Epidermal melanocyte (primary cell): ENCODE measurements around the gene LAGE3.

ENCODE experiments used
- DNase-seq: peaks from one replicate; pipeline ENCODE4 v3.0.0; 2011; ENCODE audit warnings: low spot score; ENCODE audit not compliant: insufficient read length

The LAGE3 gene

DNA sequence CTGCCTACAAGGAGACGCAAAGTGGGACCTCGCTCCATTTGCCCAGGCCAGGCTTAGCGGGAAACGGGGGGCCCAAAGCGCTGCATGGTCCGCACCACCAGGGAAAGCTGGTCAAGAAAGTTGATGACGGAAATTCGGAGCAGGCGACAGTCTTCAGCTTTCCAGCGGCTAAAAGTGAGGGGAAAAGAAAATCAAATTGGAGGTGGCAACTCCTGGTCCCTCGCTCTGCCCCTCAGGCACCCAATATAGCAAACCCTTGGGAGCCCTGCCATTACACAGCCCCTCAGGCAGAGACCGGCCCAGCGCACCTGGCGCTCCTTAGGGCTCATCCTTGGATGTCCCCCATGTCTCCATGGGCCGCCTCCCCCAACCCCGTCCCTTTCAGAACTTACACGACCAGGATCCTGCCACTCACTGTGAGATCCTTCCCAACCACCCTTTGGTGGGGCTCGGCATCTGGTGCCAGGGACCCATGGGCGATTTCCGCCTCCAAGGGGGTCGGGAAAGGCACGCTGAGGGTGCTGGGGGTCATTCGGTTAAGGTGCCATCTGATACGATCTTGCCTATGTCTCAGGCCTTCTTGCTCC is 1.1 kb downstream of the LAGE3 start:
- no peak for DNase-seq

DNA sequence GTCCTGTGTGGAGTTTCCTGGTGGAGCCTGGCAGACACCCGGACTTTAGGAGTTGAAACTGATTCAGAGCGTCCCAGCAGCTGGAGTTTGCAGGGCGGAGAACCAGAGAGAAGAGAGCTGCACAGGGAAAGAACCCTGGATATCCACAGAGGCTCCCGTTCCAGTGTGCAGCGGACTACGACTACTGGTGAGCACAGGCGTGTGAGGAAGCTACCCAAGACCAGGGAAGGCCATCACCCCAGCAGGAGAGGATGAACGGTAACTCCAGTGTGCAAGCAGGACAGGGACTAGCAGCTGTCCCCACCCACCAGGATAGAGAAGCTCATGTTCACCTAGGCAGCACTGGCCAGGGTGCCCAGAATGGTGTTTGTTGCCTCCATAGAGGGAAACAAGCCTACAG is 2.3 kb downstream of the LAGE3 start:
- no peak for DNase-seq

DNA sequence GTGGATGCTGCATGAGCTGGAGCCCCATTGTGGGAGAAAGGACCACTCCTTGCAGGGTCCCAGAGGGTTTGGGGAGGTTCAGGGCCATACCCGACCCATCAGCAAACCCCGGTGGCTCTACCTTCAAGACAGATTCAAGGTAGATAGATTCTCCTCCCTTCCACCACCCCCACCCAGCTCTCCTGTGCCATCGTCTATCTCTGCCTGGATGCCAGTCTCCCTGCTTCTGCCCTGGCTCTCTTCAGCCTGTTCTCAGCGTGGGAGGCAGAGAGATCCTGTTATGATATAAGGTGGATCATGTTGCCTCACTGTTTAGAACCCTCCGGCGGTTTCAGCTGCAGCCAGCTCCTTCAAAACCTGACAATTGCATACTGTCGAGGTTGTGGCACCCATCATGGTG is 5.4 kb downstream of the LAGE3 start:
- DNase-seq, result no peak

DNA sequence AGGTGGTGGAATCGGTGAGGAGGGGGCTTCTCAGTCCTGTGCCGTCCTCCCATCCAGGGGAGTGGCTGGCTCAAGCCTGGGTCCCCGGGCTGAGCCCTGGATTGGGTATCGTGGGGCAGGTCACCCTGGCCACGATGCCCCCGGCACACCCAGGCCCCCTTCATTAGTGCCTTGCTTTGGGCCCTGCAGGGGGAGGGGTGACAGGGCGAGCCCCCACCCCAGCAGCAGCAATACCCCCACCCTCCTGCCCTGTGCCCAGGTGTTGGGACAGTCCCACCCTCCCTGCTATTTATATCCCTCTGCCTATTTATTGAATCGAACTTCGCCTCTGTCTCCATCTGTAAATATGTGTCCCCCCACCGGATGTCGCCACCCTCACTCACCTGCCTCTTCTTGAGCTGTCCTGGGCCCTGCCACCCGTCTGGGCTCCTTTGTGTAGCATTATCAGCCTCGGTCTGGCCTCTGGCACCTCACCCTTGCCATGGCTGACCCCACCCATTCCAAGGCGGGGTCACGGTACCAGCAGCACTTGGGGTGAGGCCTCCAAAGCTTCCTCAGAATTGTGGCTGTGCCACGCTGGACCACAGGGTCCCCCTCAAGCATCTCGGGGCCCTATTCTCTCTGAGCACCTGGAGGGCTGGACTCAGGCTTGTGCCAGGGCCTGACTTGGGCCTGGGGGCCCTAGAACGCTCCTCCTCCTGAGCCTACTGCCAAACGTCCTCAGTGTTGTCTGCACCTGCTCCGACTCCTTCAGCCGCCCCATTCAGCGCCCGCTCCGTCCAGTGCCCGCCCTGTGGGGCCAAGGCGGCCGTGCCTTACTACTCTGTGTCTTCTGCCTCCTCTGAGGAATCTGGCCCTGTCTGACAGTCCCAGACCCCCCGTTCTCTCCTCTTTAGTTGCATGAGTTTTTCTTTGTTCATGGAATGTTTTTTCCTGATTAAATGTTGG is 6.1 kb downstream of the LAGE3 start:
- DNase-seq, result no peak

DNA sequence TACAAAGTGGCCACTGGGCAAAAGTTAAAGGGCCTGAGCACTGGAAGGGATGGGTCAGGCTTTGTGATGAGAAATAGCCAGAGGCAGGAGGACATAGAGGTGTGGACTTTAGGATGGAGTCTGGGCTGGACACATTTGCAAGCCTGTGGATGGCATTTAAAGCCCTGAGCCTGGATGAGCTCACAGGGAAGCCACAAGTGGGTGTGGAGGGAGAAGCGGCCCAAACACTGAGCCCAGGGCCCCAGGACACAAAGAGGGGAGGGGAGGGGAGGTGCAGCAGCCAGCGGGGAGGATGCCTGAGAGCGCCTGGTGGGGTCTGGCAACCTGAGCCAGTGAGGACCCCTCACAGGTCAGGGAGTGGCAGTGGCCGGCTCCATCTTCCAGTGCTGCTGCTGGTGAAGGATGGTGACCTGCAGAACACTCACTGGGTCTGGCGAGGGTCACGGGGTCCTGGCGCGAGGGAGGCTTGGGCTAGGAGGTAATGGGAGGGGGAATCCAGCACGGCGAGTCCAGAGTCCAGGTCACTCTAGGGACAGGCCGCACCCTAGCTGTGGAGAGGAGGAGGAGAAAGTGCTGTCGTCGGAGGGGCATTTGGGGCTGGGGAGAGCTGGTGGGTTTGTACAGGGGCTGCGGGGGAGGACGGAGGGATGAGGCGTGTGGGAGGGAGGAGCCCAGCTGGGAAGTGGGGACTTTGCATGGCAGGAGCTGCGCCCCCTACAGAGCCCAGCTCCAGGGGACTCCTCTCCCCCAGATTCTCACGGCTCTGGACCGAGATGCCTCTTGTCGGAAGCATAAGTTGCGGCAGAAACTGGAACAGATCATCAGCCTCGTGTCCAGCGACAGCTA is 7.0 kb downstream of the LAGE3 start:
- DNase-seq, result no peak

DNA sequence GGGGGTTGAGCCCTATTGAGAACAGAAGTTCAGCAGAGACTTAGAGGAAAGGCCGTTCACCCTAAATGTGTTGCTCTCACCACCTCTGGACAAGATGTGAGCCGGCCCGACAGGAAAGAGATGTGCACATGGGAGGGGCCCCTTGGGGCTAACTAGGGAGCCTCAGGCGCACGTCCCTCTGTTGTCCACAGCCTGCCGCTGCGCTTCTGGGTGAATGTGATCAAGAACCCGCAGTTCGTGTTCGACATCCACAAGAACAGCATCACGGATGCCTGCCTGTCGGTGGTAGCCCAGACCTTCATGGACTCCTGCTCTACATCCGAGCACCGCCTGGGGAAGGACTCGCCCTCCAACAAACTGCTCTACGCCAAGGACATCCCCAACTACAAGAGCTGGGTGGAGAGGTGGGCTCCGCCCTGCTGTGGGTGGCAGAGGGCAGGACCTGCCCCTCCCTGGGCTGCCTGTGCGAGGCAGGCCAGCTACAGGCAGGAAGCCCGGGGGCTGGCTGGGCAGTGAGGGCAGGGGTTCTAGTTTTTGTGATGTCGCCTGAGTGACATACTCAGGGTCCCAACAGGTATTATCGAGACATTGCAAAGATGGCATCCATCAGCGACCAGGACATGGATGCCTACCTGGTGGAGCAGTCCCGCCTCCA is 8.0 kb downstream of the LAGE3 start:
- DNase-seq, result no peak

DNA sequence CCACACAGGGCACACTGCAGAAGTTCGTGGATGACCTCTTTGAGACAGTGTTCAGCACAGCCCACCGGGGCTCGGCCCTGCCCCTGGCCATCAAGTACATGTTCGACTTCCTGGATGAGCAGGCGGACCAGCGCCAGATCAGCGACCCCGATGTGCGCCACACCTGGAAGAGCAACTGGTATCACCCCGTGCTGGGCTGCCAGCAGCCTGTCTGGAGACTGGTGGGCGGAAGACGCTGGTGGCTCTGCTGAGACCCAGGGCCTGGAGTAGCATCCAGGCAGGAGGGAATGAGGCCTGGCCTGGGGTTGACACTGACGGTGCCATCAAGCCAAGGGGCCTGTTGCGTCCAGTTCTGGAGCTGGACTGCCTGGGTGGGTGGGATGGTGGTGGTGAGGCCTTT is 8.6 kb downstream of the LAGE3 start:
- no peak for DNase-seq

DNA sequence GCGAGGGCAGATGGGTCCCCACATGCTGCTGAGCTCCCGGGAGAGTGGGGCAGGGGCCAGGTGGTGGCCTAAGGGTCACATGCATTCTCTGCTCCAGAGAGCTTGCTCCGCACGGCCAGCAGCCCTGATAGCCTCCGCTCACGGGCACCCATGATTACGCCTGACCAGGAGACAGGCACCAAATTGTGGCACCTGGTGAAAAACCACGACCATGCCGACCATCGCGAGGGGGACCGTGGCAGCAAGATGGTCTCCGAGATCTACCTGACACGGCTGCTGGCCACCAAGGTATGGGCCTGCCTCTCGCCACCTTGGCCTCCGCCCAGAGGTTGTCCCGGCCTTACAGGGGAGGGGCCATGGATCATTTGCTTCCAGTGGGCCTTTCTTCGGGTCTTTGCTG is 9.2 kb downstream of the LAGE3 start:
- no peak for DNase-seq

DNA sequence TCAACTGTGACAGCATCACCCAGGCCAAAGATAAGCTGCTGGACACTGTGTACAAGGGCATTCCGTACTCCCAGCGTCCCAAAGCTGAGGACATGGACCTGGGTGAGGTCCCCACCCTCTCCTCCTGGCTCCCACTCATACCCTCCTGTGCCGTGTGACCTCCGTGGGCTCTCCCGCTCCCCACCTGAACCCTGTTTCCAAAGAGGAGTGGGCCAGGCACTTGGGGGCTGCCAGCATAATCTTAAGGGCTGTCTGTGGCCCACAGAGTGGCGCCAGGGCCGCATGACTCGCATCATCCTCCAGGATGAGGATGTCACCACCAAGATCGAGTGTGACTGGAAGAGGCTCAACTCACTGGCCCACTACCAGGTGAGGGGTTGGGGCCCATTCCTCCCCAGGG is 10.0 kb downstream of the LAGE3 start:
- no peak for DNase-seq

DNA sequence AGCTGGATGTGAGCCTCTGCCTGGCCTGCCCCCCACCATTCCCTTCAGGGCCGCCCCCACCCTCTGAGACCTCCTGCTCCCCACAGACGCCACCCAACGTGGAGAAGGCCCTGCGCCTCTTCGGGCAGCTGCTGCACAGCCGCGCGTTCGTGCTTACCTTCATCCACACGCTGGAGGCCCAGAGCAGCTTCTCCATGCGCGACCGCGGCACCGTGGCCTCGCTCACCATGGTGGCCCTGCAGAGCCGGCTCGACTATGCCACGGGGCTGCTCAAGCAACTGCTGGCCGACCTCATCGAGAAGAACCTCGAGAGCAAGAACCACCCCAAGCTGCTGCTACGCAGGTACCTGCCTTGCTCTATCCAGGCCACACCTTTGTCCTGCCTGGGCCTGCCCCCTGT is 10.9 kb downstream of the LAGE3 start:
- DNase-seq, result no peak

DNA sequence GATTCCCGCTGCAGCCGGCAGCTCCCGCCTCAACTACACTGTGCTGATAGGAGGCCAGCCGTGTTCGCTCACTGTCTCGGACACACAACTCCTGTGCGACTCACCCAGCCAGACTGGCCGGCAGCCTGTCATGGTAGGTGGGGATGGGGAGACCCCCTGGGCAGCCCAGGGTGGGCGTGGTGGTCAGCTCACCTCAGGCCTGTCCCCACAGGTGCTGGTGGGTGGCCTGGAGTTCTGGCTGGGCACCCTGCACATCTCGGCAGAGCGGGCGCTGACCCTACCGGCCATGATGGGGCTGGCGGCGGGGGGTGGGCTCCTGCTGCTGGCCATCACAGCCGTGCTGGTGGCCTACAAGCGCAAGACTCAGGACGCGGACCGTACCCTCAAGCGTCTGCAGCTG is 11.5 kb downstream of the LAGE3 start:
- DNase-seq, result no peak

DNA sequence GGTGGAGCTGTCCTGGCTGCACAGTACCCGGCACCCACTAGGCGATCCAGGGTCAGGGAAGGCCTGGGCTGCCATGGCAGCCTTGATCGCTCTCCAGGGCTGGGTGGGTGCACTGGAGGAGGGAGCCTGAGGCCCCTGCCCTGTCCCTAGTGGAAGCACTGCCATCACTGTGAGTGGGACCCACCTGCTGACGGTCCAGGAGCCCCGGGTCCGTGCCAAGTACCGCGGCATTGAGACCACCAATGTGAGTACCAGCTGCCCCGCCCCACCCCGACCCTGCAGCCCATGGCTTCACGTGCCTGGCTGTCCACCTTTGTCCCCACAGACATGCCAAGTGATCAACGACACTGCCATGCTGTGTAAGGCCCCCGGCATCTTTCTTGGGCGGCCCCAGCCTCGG is 12.2 kb downstream of the LAGE3 start:
- no peak for DNase-seq

DNA sequence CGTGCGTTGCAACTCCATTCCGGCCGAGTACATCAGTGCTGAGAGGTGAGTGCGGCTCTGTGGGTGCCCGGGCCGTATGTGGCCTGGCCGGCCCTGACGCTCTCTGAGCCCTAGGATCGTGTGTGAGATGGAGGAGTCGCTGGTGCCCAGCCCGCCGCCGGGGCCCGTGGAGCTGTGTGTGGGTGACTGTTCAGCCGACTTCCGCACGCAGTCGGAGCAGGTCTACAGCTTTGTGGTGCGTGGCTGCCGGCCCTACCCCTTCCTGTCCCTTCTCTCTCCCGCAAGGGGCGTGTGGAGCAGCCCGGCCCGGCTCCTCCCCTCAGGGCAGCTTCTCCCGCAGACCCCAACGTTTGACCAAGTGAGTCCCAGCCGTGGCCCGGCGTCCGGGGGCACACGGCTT is 13.0 kb downstream of the LAGE3 start:
- DNase-seq, result no peak

DNA sequence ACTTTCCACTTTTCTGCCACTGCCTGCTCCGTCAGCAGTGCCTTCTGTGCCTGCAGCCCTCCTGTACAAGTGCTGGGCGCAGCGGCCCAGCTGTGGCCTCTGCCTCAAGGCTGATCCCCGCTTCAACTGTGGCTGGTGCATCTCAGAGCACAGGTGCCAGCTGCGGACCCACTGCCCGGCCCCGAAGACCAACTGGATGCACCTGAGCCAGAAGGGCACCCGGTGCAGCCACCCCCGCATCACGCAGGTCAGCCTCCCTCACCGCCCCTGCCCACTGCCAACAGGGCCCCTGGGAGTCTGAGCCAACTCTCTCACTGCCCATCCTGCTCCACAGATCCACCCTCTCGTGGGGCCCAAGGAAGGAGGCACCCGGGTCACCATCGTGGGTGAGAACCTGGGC is 13.5 kb downstream of the LAGE3 start:
- no peak for DNase-seq

DNA sequence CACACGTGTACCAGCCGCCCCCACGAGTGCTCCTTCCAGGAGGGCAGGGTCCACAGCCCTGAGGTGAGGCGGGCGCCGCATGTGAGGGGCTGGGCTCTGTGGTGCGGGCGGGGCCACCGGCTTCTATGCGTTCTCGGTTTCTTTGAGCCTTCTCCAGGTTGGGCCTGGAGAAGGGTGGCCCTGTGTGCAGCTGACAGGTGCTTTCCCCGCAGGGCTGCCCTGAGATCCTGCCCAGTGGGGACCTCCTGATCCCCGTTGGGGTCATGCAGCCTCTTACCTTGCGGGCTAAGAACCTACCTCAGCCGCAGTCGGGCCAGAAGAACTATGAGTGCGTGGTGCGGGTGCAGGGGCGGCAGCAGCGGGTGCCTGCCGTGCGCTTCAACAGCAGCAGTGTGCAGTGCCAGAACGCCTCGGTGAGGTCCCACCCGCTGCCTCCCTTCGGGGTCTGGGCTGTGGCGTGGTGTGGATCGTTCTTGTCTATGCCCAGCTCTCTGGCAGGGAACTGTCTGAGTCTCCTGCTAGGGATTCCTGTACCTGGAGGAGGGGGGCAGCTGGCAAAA is 14.2 kb downstream of the LAGE3 start:
- DNase-seq, result no peak

DNA sequence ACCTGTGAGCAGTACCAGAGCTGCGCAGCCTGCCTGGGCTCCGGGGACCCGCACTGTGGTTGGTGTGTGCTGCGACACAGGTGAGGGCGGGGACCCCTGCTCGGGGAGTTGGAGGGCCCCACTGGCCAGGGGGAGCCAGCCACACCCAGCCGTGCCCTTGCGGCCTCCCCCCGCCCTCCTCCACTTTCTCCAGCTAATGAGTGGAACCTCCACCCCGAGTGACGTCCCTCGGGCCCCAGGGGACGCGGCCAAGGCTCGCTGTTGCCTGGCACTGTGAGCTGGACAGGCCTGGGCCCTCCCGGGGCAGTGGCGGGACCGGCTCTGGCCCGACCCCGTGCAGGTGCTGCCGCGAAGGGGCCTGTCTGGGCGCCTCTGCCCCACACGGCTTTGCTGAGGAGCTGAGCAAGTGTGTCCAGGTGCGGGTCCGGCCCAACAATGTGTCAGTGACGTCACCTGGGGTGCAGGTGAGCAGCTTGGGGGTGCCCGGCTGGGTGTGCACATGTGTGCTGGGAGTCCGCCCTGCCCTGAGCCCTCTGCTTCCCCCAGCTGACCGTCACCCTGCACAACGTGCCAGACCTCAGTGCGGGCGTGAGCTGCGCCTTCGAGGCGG is 15.4 kb downstream of the LAGE3 start:
- no peak for DNase-seq

DNA sequence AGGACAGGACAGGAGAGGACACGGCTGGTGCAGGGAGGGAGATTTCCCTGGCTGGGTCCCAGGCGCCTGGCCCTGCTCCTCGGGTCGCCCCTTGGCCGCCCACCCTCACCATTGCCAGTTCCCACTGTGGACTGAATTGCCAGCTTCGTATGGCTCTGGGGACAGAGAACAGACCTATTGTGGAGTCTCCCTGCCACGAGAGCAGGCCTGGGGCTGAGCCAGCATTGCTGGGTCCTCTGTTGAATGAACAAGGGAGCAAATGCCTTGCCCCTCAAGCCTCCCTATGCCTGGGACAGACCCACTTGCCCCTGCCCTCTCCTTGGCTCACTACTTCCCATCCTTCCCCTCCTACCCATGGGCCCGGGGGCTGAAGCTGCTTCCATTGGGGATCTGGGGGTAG is 16.7 kb downstream of the LAGE3 start:
- DNase-seq, result no peak

DNA sequence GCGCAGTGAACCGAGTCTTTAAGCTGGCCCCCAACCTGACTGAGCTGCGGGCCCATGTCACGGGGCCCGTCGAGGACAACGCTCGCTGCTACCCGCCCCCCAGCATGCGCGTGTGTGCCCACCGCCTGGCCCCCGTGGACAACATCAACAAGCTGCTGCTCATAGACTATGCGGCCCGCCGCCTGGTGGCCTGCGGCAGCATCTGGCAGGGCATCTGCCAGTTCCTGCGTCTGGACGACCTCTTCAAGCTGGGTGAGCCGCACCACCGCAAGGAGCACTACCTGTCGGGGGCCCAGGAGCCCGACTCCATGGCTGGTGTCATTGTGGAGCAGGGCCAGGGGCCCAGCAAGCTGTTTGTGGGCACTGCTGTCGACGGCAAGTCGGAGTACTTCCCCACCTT is 18.8 kb downstream of the LAGE3 start:
- no peak for DNase-seq

DNA sequence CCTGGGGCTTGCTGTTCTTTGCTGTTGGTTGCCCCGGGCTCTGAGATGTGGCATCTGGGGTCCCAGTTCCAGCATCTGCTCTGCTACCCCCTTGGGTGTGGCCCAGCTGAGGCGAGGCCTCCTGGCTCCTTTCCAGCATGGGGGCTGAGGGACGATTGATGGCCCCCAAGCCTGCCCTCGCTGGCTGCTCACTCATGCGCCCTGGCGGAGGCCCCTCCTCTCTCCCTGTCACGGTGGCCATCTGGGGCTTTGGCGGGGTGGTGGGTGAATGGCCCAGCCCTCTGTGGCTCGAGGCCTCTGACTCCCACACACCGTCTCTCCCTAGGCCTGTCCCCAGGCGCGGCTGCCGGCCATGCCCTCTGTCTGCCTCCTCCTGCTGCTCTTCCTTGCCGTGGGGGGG is 19.2 kb downstream of the LAGE3 start:
- DNase-seq, result no peak

DNA sequence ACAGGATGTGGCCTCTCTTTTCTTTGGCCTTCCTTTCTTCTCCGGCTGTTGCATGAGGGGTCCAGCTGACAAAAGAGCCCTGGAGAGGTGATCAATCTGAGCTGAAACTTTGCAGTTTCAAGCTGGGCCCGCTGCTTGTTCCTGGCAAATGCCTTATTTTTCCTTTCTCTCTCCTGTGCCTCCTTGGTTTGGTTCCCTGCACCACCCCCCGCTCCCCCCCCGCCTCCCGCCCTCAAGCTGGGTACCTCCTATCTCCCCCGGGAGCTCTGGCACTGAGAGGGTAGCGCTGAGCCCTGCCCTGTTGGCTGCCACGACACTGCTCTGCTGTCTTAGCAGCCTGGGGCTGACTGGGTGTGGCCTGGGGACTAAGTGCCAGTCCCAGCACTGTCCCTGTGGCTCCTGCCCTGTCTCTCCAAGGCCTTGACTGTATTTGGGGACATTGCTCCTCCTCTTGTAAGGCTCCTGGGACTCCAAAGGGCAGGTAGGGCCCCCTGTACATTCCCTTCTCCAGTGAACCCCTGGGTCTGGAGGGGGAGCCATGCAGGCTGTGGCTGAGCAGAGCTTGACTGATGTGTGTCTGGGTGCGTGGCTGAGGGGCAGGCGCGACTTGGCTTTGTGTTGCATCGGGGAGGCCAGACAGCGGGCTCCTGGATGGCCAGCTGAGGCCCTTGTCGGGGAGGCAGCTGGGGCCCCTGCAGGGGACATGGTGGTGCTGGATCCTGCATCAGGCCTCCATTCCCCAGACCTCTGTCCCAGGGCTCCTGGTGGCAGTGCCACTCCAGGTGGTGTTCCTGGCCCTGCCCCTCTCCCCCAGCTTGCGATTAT is 19.9 kb downstream of the LAGE3 start:
- no peak for DNase-seq
